ENCODE data around the gene SLC27A1. TPM values are rescaled to one million over a fixed set of nuclear protein-coding genes. Genes with fewer than 3 reads are reported as not detected.

The SLC27A1 gene
- total and polyA plus RNA-seq, 9 of the 15 experiments (the other 6 are each of a cell fraction or from before 2014, with no cell fraction given), result 0.06 to 3.0 (median 1.1) TPM

DNA sequence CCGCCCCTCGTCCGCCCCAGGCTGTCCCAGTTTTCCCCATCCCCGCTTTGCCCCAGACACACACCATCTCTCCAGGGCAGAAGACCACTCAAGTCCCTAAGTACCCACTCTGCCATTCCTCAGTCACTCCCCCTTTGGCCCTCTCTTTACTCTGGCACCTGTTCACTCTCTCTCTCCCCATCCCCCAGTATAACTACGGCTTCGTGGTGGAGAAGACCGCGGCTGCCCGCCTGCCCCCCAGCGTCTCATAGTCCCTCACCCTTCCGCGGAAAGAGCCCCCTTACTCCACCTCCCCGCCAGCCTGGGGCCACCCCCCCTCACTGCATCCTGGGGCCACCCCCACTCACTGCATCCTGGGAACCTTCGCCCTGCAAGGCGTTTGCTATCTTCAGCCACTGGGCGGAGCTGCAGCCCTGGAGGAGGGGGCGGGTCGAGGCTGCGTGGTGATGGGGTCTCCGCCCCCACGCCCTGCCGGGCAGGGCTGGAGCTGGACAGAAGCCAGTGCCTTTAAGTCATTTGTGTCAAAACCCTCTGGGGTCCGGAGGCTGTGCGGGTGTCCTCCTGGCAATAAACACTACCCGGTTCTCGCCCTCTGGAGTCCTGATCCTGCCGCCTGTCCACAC, 45.5 kb upstream of the SLC27A1 start (continued):
- no peak for TF ChIP-seq MGA (IDR thresholded peaks at IDR 0.05)
- no peak for TF ChIP-seq ZNF583 (CRISPR knock-in tag; IDR thresholded peaks at IDR 0.05)
- TF ChIP-seq MIER1 (IDR thresholded peaks at IDR 0.05; ENCODE audit: low read depth), result no peak
- no peak for TF ChIP-seq THRB (CRISPR knock-in tag; conservative IDR thresholded peaks at IDR 0.05)
